Activated T-helper 9 cell treated with anti-CD3 and anti-CD28 coated beads, Interleukin-2, amount 50 U/mL, for 16 hours (primary cell): Measurements from ENCODE around the gene CMTM3.
"Not testable (repeated sequence)": the region's sequence is repeated elsewhere in the genome, so short reads cannot be mapped to it uniquely, and the experiment has no call there.

Source experiments
- DNase-seq: peaks from one replicate; pipeline ENCODE4 v3.0.0-alpha.2; 2020; ENCODE audit warnings: low read depth

Gene CMTM3

DNA sequence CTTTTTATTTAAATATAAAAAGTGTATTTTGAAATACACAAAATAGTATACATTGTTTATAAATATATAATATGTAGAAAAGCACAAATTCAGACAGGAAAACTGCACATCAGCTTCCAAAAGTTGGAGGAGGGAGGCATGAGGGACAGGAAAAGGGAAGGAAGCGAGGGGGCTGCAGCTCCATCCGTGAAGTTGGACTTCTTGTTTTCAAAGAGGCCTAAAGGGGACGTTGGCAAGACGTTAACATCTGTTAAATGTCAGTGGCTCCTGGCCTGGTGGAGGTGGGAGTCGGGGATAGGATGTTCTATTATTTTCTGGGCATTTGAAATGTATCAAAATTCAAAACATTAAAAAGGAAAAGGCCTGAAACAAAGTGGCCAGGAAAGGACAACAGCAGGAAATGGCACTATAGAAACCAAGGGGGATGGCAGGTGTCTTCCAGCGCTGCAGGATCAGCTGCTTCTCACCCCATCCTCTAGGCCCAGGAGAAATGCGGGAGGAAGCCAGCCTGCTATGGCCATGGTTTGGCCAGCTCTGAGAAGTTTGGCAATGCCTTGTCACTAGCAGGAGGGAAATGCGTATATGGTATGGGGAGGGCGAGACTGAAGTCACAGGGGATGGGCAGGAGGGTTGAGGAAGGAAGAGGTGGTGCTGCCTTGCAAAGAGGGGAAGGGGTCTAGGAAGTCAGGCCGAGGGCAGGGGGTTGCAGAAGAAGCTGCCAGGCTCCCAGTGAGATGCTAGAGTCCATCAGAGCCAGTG, 18.8 kb upstream of the CMTM3 start:
- DNase-seq: no peak

GRCh38 chr16:66587881-66588600, 16.5 kb upstream of the CMTM3 start:
- no peak for DNase-seq

GRCh38 chr16:66588981-66589713, 15.4 kb upstream of the CMTM3 start:
- peak; percentile 40 for DNase-seq

- no peak for DNase-seq
Measured at GRCh38 chr16:66590322-66590721, 14.2 kb upstream of the CMTM3 start.

GRCh38 chr16:66591018-66591417, 13.5 kb upstream of the CMTM3 start:
- DNase-seq: no peak

- DNase-seq: no peak
Measured at GRCh38 chr16:66592241-66592640, 12.3 kb upstream of the CMTM3 start.

- no peak for DNase-seq
Measured at GRCh38 chr16:66592814-66593213, 11.7 kb upstream of the CMTM3 start.

GRCh38 chr16:66594739-66595138, 9.8 kb upstream of the CMTM3 start:
- DNase-seq: no peak

DNA sequence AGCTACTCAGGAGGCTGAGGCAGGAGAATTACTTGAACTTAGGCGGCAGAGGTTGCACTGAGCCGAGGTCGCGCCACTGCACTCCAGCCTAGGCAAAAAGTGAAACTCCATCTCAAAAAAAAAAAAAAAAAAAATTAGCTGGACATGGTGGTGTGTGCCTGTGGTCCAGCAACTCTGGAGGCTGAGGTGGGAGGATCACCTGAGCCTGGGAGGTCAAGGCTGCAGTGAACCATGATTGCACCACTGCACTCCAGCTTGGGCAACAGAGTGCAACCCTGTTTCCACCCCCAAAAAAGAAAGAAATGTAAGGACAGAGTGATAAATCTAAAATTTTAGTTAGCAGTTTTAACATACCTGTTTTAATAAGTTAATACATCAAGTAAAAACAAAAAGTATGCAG, 7.9 kb upstream of the CMTM3 start:
- DNase-seq: not testable (repeated sequence)

- DNase-seq: no peak
Measured at GRCh38 chr16:66596986-66597848, 7.3 kb upstream of the CMTM3 start.

DNA sequence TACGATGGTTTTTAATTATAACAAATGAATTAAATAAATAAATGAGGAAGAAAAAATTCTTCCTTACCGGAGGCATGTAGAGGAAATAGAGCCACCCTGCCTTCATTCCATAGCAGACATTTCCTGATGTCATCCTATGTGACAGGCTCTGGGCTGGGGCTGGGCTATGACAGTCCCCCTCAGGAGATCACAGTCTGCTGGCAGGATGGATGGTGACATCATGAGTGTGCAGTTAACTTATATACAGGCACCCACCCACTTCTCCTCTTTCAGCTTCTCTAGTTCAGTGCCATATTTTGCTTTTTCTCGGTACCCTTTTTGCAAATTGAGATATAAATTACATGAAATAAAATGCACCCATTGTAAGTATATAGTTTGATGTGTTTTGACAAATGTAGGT, 6.4 kb upstream of the CMTM3 start:
- DNase-seq: no peak

DNA sequence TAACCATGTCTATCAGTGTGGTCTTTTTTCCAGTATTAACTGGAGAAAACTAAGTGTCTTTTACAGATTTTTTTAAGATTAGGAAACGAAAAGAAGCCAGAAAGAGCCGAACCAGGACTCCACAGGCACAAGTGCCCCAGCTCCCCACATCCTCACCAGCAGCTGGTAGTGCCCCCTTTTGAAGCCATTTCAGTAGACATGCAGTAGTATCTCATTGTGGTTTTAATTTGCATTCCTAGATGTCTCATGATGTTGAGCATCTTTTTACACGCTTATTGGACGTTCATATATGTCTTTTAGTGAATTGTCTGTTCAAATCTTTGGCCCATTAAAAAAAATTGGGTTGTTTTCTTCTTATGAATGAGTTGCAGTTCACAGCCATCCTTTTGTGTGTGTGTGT, 4.8 kb upstream of the CMTM3 start:
- no peak for DNase-seq

GRCh38 chr16:66600477-66600876, 4.0 kb upstream of the CMTM3 start:
- no peak for DNase-seq

- DNase-seq: no peak
Measured at GRCh38 chr16:66601471-66601870, 3.0 kb upstream of the CMTM3 start.

DNA sequence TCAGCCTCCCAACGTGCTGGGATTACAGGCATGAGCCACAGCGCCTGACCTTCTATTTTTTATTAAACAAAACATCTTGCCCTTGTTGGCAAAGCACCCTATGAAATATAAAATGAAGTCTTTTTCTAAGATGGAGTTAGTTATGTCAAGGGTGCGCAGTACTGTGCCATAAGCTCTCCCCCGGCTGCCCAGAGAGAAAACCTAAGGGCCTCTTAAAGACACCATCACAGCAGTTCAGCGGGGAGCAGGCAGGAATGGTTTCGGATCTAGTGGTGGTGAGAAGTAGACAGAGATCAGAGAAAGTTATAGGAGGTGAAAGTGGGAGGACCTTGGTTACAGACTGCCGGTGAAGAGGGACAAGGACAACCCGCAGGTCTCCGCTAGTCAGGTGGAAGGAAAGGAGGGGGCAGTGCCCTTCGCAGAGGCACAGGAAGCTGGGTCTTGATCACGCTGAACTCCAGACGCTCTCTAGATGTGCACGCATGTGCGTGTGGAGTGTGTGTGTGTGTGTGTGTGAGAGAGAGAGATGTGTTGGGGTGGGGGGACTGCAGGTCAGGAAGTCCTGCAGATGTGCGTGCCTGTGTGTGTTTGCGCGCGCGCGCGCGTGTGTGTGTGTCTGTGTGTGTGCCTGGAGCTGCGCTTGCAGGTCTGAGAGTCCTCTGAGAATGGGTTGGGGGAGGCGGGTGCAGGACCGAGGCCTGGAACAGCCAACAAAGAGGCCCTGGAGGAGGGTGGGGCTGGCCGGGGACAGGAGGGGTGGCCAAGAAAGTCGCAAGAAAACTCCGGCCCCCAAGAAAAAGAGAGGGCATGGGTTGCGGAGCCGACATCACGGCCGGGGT, 748 bp upstream of the CMTM3 start:
- DNase-seq: peak; percentile 52

- peak; percentile 19 for DNase-seq
Measured at GRCh38 chr16:66605177-66605978, 874 bp downstream of the CMTM3 start.

- no peak for DNase-seq
Measured at GRCh38 chr16:66605979-66606751, 1.7 kb downstream of the CMTM3 start.

DNA sequence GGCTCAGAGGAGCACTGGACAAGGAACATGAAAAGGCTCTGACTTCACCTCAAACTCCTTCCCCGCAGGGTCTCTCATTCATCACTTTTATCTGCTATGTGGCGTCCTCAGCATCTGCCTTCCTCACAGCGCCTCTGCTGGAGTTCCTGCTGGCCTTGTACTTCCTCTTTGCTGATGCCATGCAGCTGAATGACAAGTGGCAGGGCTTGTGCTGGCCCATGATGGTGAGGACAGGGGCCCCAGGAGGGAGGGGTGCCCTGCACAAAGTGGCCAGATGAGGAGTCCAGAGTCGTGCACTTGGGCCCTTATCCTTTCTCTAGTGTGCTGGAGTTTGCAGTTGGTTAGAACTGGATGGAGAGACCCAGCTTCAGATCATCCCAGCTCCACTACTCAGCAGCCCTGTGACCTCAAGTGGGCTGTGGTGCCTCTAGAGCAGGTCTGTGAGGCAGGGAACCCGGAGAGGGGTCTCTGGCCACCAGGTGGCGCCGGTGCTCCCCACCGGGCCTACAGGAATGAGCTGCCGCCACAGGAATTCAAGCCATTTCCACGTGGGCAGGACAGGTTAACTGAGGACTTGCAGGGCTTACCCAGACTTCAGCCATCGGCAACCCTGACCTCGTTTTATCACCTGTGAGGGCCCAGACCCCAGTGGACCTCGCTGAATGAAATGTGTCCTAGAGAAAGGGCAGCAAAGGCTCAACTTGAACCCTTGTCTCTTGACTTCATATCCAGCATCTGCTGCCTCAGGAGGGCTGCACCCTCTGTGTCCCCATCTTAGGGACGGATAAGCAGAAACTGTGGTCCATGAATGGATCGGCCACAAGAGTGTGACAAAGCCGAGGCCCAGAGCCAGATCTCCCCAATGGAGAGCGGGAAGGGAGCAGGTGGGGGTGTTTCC, 4.0 kb downstream of the CMTM3 start:
- DNase-seq: peak; percentile 80
